Suprapubic skin (tissue), 4 donors: ENCODE data around the gene TMEM126B. TPM values are rescaled to one million over a fixed set of nuclear protein-coding genes. Genes with fewer than 3 reads are reported as not detected.

Experiments
- DNase-seq, 2 donors: peaks; one replicate each; pipeline ENCODE4 v3.0.0-alpha.2; 2019; ENCODE audit warnings: low spot score in 2 of 2
- H3K27ac ChIP-seq: fragments of 200-600 bp; sonication (generic); one replicate; pipeline ENCODE4 v1.5.1; 2019
- H3K27me3 ChIP-seq: fragments of 200-600 bp; sonication (generic); one replicate; pipeline ENCODE4 v1.5.1; 2019
- H3K36me3 ChIP-seq: fragments of 200-600 bp; sonication (generic); one replicate; pipeline ENCODE4 v1.5.1; 2019
- H3K4me1 ChIP-seq: fragments of 200-600 bp; sonication (generic); one replicate; pipeline ENCODE4 v1.5.1; 2019
- H3K4me3 ChIP-seq: fragments of 200-600 bp; sonication (generic); one replicate; pipeline ENCODE4 v1.5.1; 2019; ENCODE audit warnings: mild to moderate bottlenecking
- H3K9me3 ChIP-seq: fragments of 200-600 bp; sonication (generic); one replicate; pipeline ENCODE4 v1.5.1; 2019
- CTCF ChIP-seq, 2 donors: fragments of 200-600 bp in 1 of 2; fragments of 450-650 bp in 1 of 2; sonication (generic) in 1 of 2; IDR thresholded peaks; one replicate each; pipeline ENCODE4 v1.5.1; 2016 to 2019; ENCODE audit warnings: antibody characterized with exemption in 2 of 2, mild to moderate bottlenecking in 1 of 2, moderate library complexity in 1 of 2
- EP300 ChIP-seq: sonication (generic); formaldehyde crosslinking; IDR thresholded peaks from one replicate; pipeline ENCODE4 v1.6.1; 2017; ENCODE audit warnings: antibody characterized with exemption
- POLR2A ChIP-seq, 2 donors: fragments of 450-650 bp; IDR thresholded peaks; one replicate each; pipeline ENCODE4 v1.6.1; 2017; ENCODE audit warnings: antibody characterized with exemption in 2 of 2, mild to moderate bottlenecking in 2 of 2, moderate library complexity in 2 of 2
- POLR2AphosphoS5 ChIP-seq, 3 donors: sonication (generic); formaldehyde crosslinking; IDR thresholded peaks; one replicate each; pipeline ENCODE4 v1.6.1; 2017; ENCODE audit warnings: antibody characterized with exemption in 3 of 3
- WGBS: methylation state at CpG from one replicate; pipeline ENCODE4 v1.1.5; 2018; 5-methylcytosine and 5-hydroxymethylcytosine counted together
- total RNA-seq, 4 donors: library from RNA; depleted of rRNA; stranded (reverse); fragments of >200 nt; gene quantifications; one replicate each; pipeline ENCODE4 v1.1.0, GENCODE V29; 2016

Gene TMEM126B
- total RNA-seq, 4 donors from 2014 or later, result 32.4 to 38.4 (median 34.8) TPM

DNA sequence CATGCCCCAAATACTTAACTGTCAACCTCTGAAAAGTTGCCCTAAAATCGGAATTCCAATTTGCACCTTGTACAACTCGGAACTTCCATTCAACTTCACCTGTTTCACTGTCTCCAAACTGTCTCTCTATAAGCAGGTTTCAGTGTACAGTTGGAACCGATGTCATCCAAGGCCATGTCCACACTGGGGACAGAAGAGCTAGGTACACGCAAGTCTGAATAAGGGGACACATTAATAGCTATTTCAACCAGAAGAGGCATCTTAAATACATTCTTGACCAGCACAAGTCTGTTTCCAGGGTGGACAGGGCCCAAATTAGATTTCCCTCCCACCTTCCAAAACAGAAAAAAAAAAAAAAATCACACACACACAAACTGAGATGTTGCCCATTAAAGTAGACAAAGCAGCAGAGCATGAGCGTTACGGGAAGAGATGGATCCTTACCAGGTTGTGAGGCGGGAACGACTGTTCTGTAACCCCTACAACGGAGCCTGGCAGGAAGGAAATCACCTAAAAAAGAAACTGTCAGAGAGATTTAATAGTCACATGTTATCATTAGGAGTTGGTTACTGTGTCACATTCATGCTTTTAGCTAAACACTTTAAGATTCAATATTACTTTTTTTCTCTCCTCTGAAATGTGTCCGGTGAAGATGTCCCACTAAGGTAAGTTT, 34.8 kb downstream of the TMEM126B start:
- no peak for DNase-seq
- Histone ChIP-seq H3K36me3 (no peaks in the 10 kb centered on the region), H3K4me1 (peaks cover 54% of the 10 kb centered on the region), H3K9me3 (no peaks in the 10 kb centered on the region), H3K4me3 (peak overlapping the region; percentile 77), H3K27ac (peak overlapping the region; percentile 96), H3K27me3 (no peaks in the 10 kb centered on the region)
- WGBS, result 2% methylated on average over 10 of the region's 10 CpGs
- TF ChIP-seq CTCF (IDR thresholded peaks at IDR 0.05) (no peak), EP300 (no peak), POLR2A (IDR thresholded peaks at IDR 0.05) (no peak), POLR2AphosphoS5 (IDR thresholded peaks at IDR 0.05) (no peak)

GRCh38 chr11:85663753-85664614, 35.6 kb downstream of the TMEM126B start:
- DNase-seq, result peak; percentile 88 to 92
- peak; percentile 28 to 76 for TF ChIP-seq CTCF (IDR thresholded peaks at IDR 0.05)
- TF ChIP-seq POLR2A (IDR thresholded peaks at IDR 0.05), result peak in 1 of 2 donors; percentile 12
- TF ChIP-seq POLR2AphosphoS5 (IDR thresholded peaks at IDR 0.05), result no peak
- TF ChIP-seq EP300, result no peak
- Histone ChIP-seq H3K27ac (peak overlapping the region; percentile 96), H3K4me3 (peak overlapping the region; percentile 77), H3K4me1 (peaks cover 48% of the 10 kb centered on the region), H3K27me3 (no peaks in the 10 kb centered on the region), H3K9me3 (no peaks in the 10 kb centered on the region), H3K36me3 (no peaks in the 10 kb centered on the region)
- under 1% methylated on average over 29 of the region's 73 CpGs for WGBS

- TF ChIP-seq POLR2A (IDR thresholded peaks at IDR 0.05) (peak; percentile 84 to 97), POLR2AphosphoS5 (IDR thresholded peaks at IDR 0.05) (peak; percentile 68 to 97 (median 89)), CTCF (IDR thresholded peaks at IDR 0.05) (no peak), EP300 (no peak)
- Histone ChIP-seq H3K27ac (peak within 1 kb of the TSS; percentile 96), H3K36me3 (no peaks in the 10 kb centered on the region), H3K4me3 (peak within 1 kb of the TSS; percentile 77), H3K27me3 (no peaks in the 10 kb centered on the region), H3K9me3 (no peaks in the 10 kb centered on the region), H3K4me1 (peaks cover 41% of the 10 kb centered on the region)
- WGBS, result under 1% methylated on average over 26 of the region's 67 CpGs
- peak; percentile 95 to 97 for DNase-seq
Observed at GRCh38 chr11:85664615-85665481, 36.5 kb downstream of the TMEM126B start, which contains the start of gene CREBZF. Gene CREBZF (minus strand): TSS chr11:85665129. CDS start chr11:85664875, 254 bp downstream.

GRCh38 chr11:85665733-85666132, 37.3 kb downstream of the TMEM126B start:
- Histone ChIP-seq H3K4me3 (no peak overlapping the region), H3K27me3 (no peaks in the 10 kb centered on the region), H3K27ac (peak overlapping the region; percentile 96), H3K9me3 (no peaks in the 10 kb centered on the region), H3K36me3 (no peaks in the 10 kb centered on the region), H3K4me1 (peaks cover 34% of the 10 kb centered on the region)
- DNase-seq, result no peak
- TF ChIP-seq CTCF (IDR thresholded peaks at IDR 0.05) (no peak), POLR2A (IDR thresholded peaks at IDR 0.05) (no peak), EP300 (no peak), POLR2AphosphoS5 (IDR thresholded peaks at IDR 0.05) (no peak)
- WGBS, result 76% methylated on average over 5 of the region's 5 CpGs
